Endothelial cell of umbilical vein (primary cell): ENCODE data around the gene THUMPD2. TPM values are rescaled to one million over a fixed set of nuclear protein-coding genes. Genes with fewer than 3 reads are reported as not detected.

Source experiments
- BruUV-seq: library from RNA; stranded (reverse); fragments of 400-500 nt; replicated peaks from 2 replicates; lab custom pipeline; 2021; lab: Mats Ljungman, UMichigan
- CTCF ChIA-PET: fragments of 300-600, 350-600 bp; sonication (Branson Sonifier 250); formaldehyde crosslinking; loops from one replicate; lab custom pipeline; 2021; ENCODE audit warnings: antibody characterized with exemption, inconsistent platforms; lab: Charles Lee
- POLR2A ChIA-PET: fragments of 300-600, 350-600 bp; sonication (Branson Sonifier 250); formaldehyde crosslinking; loops from one replicate; lab custom pipeline; 2021; ENCODE audit warnings: antibody characterized with exemption, inconsistent platforms; lab: Charles Lee
- DNase-seq: peaks from one replicate; pipeline ENCODE4 v3.0.0-alpha.2; 2011; ENCODE audit warnings: low read depth, low spot score
- FAIRE-seq: peaks from 2 replicates; lab custom pipeline; 2011; peaks lifted over from hg19 to GRCh38; lab: Jason Lieb, UNC
- H2AFZ ChIP-seq: 2 replicates; pipeline ENCODE4 v1.6.0; 2012; ENCODE audit warnings: low read depth, low read length, control low read depth, inconsistent platforms
- H3K27ac ChIP-seq: 2 replicates; pipeline ENCODE4 v1.5.1; 2011; ENCODE audit warnings: low read depth, mild to moderate bottlenecking, control low read depth, low read length, moderate library complexity; ENCODE audit not compliant: insufficient read depth
- H3K27me3 ChIP-seq, 2 experiments: 2 replicates each; pipeline versions ENCODE4 v1.6.0 to v1.6.1; 2011; ENCODE audit warnings: low read length in 2 of 2, mixed read lengths in 1 of 2; ENCODE audit not compliant: control insufficient read depth in 2 of 2, insufficient read depth in 2 of 2
- H3K36me3 ChIP-seq, 2 experiments: 2 replicates in 1 of 2; 3 replicates in 1 of 2; pipeline ENCODE4 v1.5.1; 2011; ENCODE audit warnings: low read length in 2 of 2, mild to moderate bottlenecking in 1 of 2, moderate library complexity in 1 of 2; ENCODE audit not compliant: control insufficient read depth in 2 of 2, insufficient read depth in 2 of 2; ENCODE audit errors: extremely low read depth in 1 of 2
- H3K4me1 ChIP-seq: 3 replicates; pipeline ENCODE4 v1.5.1; 2011; ENCODE audit warnings: mild to moderate bottlenecking, low read length; ENCODE audit not compliant: control insufficient read depth, insufficient read depth; ENCODE audit errors: extremely low read depth
- H3K4me2 ChIP-seq: 2 replicates; pipeline ENCODE4 v1.6.1; 2011; ENCODE audit warnings: low read length, control low read depth, mixed read lengths; ENCODE audit not compliant: insufficient read depth
- H3K4me3 ChIP-seq, 3 experiments: fragments of 200-600 bp in 1 of 3; sonication (generic), shearing (Covaris generic) in 1 of 3; replicated peaks in 1 of 3; 2 replicates each; pipeline ENCODE4 v1.5.1; 2011 to 2016; ENCODE audit warnings: control low read depth in 3 of 3, low read length in 3 of 3, mild to moderate bottlenecking in 2 of 3, inconsistent platforms in 1 of 3, low read depth in 1 of 3, moderate library complexity in 1 of 3; ENCODE audit not compliant: insufficient read depth in 1 of 3
- H3K79me2 ChIP-seq: 2 replicates; pipeline ENCODE4 v1.6.0; 2012; ENCODE audit warnings: low read length, inconsistent platforms; ENCODE audit not compliant: control insufficient read depth, insufficient read depth
- H3K9ac ChIP-seq: replicated peaks from 2 replicates; pipeline ENCODE3; 2011; ENCODE audit warnings: low read length, control low read depth; ENCODE audit not compliant: insufficient read depth; ENCODE audit errors: extremely low read depth
- H3K9me1 ChIP-seq: replicated peaks from 3 replicates; pipeline ENCODE4 v1.6.0; 2011; ENCODE audit warnings: mild to moderate bottlenecking, low read length; ENCODE audit not compliant: control insufficient read depth, insufficient read depth; ENCODE audit errors: extremely low read depth
- H3K9me3 ChIP-seq: replicated peaks from 2 replicates; pipeline ENCODE4 v1.5.1; 2012; ENCODE audit warnings: low read length, inconsistent platforms; ENCODE audit not compliant: control insufficient read depth, insufficient read depth
- H4K20me1 ChIP-seq: replicated peaks from 2 replicates; pipeline ENCODE3; 2011; ENCODE audit warnings: mild to moderate bottlenecking, low read length; ENCODE audit not compliant: control insufficient read depth, insufficient read depth; ENCODE audit errors: extremely low read depth
- CTCF ChIP-seq, 2 donors: IDR thresholded peaks; 1 replicate in 1 of 2; 2 replicates in 1 of 2; pipeline ENCODE4 v1.5.1; 2011; ENCODE audit warnings: low read length in 2 of 2, mild to moderate bottlenecking in 2 of 2, moderate library complexity in 2 of 2, control low read depth in 1 of 2, inconsistent platforms in 1 of 2, low read depth in 1 of 2; ENCODE audit not compliant: insufficient read depth in 1 of 2; ENCODE audit errors: extremely low read depth in 1 of 2
- EZH2 ChIP-seq: IDR thresholded peaks from 2 replicates; pipeline ENCODE4 v1.6.1; 2012; ENCODE audit warnings: borderline replicate concordance, low read depth, mild to moderate bottlenecking, moderate library complexity, low read length, inconsistent platforms; ENCODE audit not compliant: severe bottlenecking
- FOS ChIP-seq: IDR thresholded peaks from 2 replicates; pipeline ENCODE4 v1.6.1; 2011; ENCODE audit warnings: mild to moderate bottlenecking, low read length, moderate library complexity, borderline replicate concordance; ENCODE audit not compliant: insufficient read depth
- GATA2 ChIP-seq: IDR thresholded peaks from 2 replicates; pipeline ENCODE4 v1.7.0; 2011; ENCODE audit warnings: low read depth, mild to moderate bottlenecking, moderate library complexity, mixed read lengths, low read length; ENCODE audit not compliant: insufficient read length, insufficient read depth
- JUN ChIP-seq: IDR thresholded peaks from 2 replicates; pipeline ENCODE4 v1.6.1; 2011; ENCODE audit warnings: borderline replicate concordance, low read depth; ENCODE audit not compliant: insufficient read length, insufficient read depth
- MAX ChIP-seq: IDR thresholded peaks from 2 replicates; pipeline ENCODE4 v1.6.1; 2011; ENCODE audit not compliant: insufficient read depth, insufficient read length
- MYC ChIP-seq: IDR thresholded peaks from one replicate; pipeline ENCODE4 v1.6.1; 2011; ENCODE audit warnings: mild to moderate bottlenecking, low read depth, low read length
- POLR2A ChIP-seq: IDR thresholded peaks from 2 replicates; pipeline ENCODE4 v1.6.1; 2012; ENCODE audit warnings: low read depth, mild to moderate bottlenecking, control low read depth, low read length
- POLR2AphosphoS5 ChIP-seq: IDR thresholded peaks from 2 replicates; pipeline ENCODE4 v1.6.1; 2012; ENCODE audit warnings: low read depth, mild to moderate bottlenecking, control low read depth, low read length, moderate library complexity; ENCODE audit not compliant: insufficient read depth
- dilution Hi-C: fragments of 300-500 bp; cut with MboI; formaldehyde crosslinking; loops from one replicate; pipeline ENCODE4 v1.15.0; 2019; ENCODE audit warnings: low sequenced_read_pairs; ENCODE audit not compliant: extremely low pct_ligation_motif_present
- intact Hi-C: fragments of 100-400 bp; cut with micrococcal nuclease; formaldehyde crosslinking; loops from one replicate; pipeline ENCODE4 v1.10.0; 2022
- polyA plus RNA-seq, 4 experiments: library from polyadenylated mRNA; depleted of rRNA in 3 of 4; stranded (reverse) in 3 of 4; unstranded in 1 of 4; fragments of >200 nt; gene quantifications; 2 replicates each; pipeline versions ENCODE4 v1.2.1 to v1.2.3, GENCODE V29; 2011 to 2012; ENCODE audit warnings: missing spikeins in 1 of 4
- total RNA-seq: library from RNA; stranded (reverse); gene quantifications from 2 replicates; pipeline ENCODE4 v1.2.3, GENCODE V29; 2021

THUMPD2 gene
- total and polyA plus RNA-seq, 2 donors (not counting 3 experiments of a cell fraction or from before 2014, with no cell fraction given), result 4.3 to 8.2 TPM

GRCh38 chr2:39717067-39717466 is 62.0 kb downstream of the THUMPD2 start:
- H2AFZ ChIP-seq, result no peak overlapping the region
- no peak overlapping the region for H3K4me3 ChIP-seq
- no peaks in the 10 kb centered on the region for H3K9me3 ChIP-seq
- no peaks in the 10 kb centered on the region for H3K36me3 ChIP-seq
- intact Hi-C loops (no loop called here), dilution Hi-C loops (no loop called here)
- FAIRE-seq (no peak), DNase-seq (no peak)
- ChIA-PET CTCF (interaction anchor here (5.0 kb wide), 1 partner anchor 13 kb away, joined by 44 read pairs; no protein-coding TSS in a partner anchor), POLR2A (no interaction called here)
- H3K4me2 ChIP-seq, result no peak overlapping the region
- no peaks in the 10 kb centered on the region for H4K20me1 ChIP-seq
- BruUV-seq, result no TSS peak
- no peak overlapping the region for H3K9ac ChIP-seq
- no peak overlapping the region for H3K27ac ChIP-seq
- H3K79me2 ChIP-seq, result no peaks in the 10 kb centered on the region
- H3K4me1 ChIP-seq, result no peaks in the 10 kb centered on the region
- no peaks in the 10 kb centered on the region for H3K9me1 ChIP-seq
- peaks cover 3 to 14% of the 10 kb centered on the region in 2 experiments for H3K27me3 ChIP-seq
- no peak for TF ChIP-seq FOS
- TF ChIP-seq MAX, result no peak
- TF ChIP-seq POLR2A, result no peak
- TF ChIP-seq EZH2, result no peak
- TF ChIP-seq CTCF (IDR thresholded peaks at IDR 0.05; ENCODE audit: extremely low read depth in 1 of 2, insufficient read depth in 1 of 2, low read depth in 1 of 2, low read length in 2 of 2), result no peak
- no peak for TF ChIP-seq JUN
- TF ChIP-seq MYC, result no peak
- no peak for TF ChIP-seq POLR2AphosphoS5
- no peak for TF ChIP-seq GATA2
